Stomach (tissue), 9 donors: ENCODE measurements around the gene CHTF18. TPM values are rescaled to one million over a fixed set of nuclear protein-coding genes. Genes with fewer than 3 reads are reported as not detected.
"Not testable (repeated sequence)": the region's sequence is repeated elsewhere in the genome, so short reads cannot be mapped to it uniquely, and the experiment has no call there.

Experiments used
- DNase-seq, 2 donors: peaks; one replicate each; pipeline versions ENCODE4 v3.0.0 to v3.0.0-alpha.2; 2013 to 2019
- H3K27ac ChIP-seq, 5 donors: fragments of 200-600 bp in 4 of 5; sonication (generic) in 4 of 5; one replicate each; pipeline ENCODE4 v1.5.1; 2013 to 2019; ENCODE audit warnings: mild to moderate bottlenecking in 1 of 5, moderate library complexity in 1 of 5
- H3K27me3 ChIP-seq, 3 donors: fragments of 200-600 bp; sonication (generic); one replicate each; pipeline ENCODE4 v1.5.1; 2017 to 2019; ENCODE audit warnings: mixed run types in 1 of 3
- H3K36me3 ChIP-seq, 4 donors: fragments of 200-600 bp; sonication (generic); 1 replicate in 3 of 4; 2 replicates in 1 of 4; pipeline ENCODE4 v1.5.1; 2016 to 2019
- H3K4me1 ChIP-seq, 4 donors: fragments of 200-600 bp; sonication (generic); one replicate each; pipeline ENCODE4 v1.5.1; 2016 to 2019
- H3K4me3 ChIP-seq, 4 donors: fragments of 200-600 bp; sonication (generic) in 3 of 4; one replicate each; pipeline ENCODE4 v1.5.1; 2016 to 2019; ENCODE audit warnings: mild to moderate bottlenecking in 1 of 4
- H3K9me3 ChIP-seq, 4 donors: fragments of 200-600 bp; sonication (generic); one replicate each; pipeline ENCODE4 v1.5.1; 2016 to 2019
- EP300 ChIP-seq: sonication (generic); formaldehyde crosslinking; IDR thresholded peaks from one replicate; pipeline ENCODE4 v1.6.1; 2017; ENCODE audit warnings: antibody characterized with exemption
- POLR2A ChIP-seq, 4 donors: fragments of 450-650 bp; IDR thresholded peaks; one replicate each; pipeline ENCODE4 v1.6.1; 2016; ENCODE audit warnings: antibody characterized with exemption in 4 of 4, control low read depth in 2 of 4, mild to moderate bottlenecking in 1 of 4, moderate library complexity in 1 of 4
- POLR2AphosphoS5 ChIP-seq, 3 donors: sonication (generic); formaldehyde crosslinking; IDR thresholded peaks; one replicate each; pipeline ENCODE4 v1.6.1; 2016; ENCODE audit warnings: antibody characterized with exemption in 3 of 3
- WGBS, 5 donors: extraction: QIAGEN DNeasy Blood & Tissue Kit in 3 of 5; methylation state at CpG; one replicate each; pipeline versions ENCODE4 v1.1.5 to v1.1.7; 2013 to 2018; 5-methylcytosine and 5-hydroxymethylcytosine counted together
- intact Hi-C: fragments of 100-400 bp; cut with DNase I; formaldehyde crosslinking; loops from one replicate; pipeline ENCODE4 v1.15.1; 2023; ENCODE audit warnings: low total_unique reads
- polyA plus RNA-seq, 3 donors: library from polyadenylated mRNA; stranded (reverse); fragments of 200-250 nt; gene quantifications; one replicate each; pipeline ENCODE4 v1.2.3, GENCODE V29; 2013
- total RNA-seq, 5 donors: library from RNA; depleted of rRNA; stranded (reverse); fragments of >200 nt; gene quantifications; one replicate each; pipeline versions ENCODE4 v1.1.0 to v1.2.3, GENCODE V29; 2014 to 2016
- TF ChIP-seq, protein P1 (sequence below), 7 experiments: fragments of 450-650 bp in 4 of 7; fragments of 200-600 bp in 3 of 7; sonication (generic) in 3 of 7; IDR thresholded peaks; one replicate each; pipeline ENCODE4 v1.5.1; 2016 to 2019; ENCODE audit warnings: antibody characterized with exemption in 7 of 7, control low read depth in 2 of 7, mild to moderate bottlenecking in 1 of 7
- donor health status: healthy with polysubstance abuse.
- donor health status: Bipolar disorder and iron deficiency.
- donor health status: healthy.

Gene CHTF18
- total and polyA plus RNA-seq, 8 donors: 2.9 to 143 (median 21.5) TPM

DNA sequence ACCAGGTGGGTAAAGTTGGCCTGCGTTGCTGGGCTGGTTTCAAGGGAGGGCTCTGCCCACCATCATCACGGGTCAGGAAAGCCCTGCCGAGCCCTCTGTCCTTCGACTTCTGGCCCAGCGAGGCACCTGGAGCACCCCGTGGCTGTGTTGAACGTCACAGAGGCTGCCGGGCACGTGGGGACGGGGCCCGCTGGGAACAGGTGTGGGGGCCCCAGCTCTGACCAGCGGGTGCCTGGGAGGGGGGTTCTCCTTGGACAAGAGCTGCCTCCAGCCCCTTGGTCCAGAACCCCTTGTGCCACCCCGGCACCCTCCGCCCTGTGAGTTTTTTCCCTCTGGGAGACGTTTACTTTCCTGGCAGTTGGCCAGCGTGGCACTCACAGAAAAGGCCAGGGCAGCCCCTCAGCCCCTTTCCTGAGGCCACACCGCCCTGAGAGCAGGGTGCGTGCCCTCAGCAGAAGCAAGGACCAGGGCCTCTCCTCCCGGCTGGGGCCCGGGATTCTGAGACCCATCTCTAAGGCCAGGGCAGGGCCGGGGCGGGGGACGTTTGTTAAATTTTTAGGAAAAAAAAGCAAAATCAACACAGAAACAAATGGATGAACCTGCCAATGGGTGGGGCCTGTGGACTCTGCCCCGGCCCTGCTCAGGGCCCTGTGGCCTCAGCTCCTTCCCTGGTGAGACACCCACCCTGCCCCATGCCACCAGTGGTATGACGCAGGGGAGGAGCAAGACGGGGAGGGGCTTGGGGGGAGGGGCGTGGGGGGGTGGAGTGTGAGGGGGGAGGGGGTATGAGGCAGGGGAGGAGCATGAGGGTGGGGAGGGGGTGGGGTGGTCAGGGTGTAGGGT lies 43.4 kb downstream of the CHTF18 start:
- Histone ChIP-seq H3K27ac (no peak overlapping the region), H3K27me3 (peaks cover 0 to 54% (median 9%) of the 10 kb centered on the region in 3 donors), H3K4me3 (no peak overlapping the region), H3K4me1 (no peaks in the 10 kb centered on the region), H3K36me3 (no peaks in the 10 kb centered on the region), H3K9me3 (peaks cover 14 to 32% (median 20%) of the 10 kb centered on the region in 4 donors)
- no peak for DNase-seq
- TF ChIP-seq EP300: no peak
- WGBS, 5 donors: 36 to 53% (median 49%) methylated on average over 16 to 27 of the region's 27 CpGs
- intact Hi-C loops: no loop called here

DNA sequence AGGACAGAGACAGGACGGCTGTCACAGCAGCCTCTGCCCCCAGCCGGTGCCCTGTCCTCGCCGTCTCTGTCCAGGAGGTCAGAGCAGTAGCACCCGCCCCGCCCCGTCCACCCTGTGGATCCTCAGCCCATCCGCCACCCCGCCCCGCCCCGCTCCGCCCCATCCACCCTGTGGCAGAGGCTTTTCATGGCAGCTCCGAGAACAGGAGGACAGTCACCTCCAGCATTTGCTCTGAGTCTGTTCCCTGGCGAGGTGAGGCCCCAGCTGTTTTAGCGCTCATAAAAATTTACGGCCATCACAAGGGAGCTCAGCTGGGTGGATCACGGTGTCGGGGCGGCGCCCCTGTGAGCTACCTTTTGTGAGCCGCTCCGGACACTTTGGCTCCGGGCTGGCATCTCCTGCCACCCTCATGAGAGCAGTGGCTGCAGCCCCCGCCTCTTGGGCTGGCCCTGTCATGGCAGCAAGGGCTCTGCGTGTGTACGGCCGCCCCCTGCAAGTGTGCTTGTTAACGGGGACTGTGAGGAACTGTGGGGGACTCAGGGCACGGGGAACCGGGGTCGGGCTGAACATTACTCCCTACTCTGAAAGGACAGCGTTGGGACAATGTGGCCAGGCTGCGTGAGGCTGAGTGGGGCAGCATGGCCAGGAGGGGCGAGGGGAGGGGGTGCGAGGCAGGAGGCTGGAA lies 44.4 kb downstream of the CHTF18 start:
- DNase-seq: no peak
- peaks cover 16 to 40% (median 30%) of the 10 kb centered on the region in 4 donors for H3K9me3 ChIP-seq
- H3K27me3 ChIP-seq: peaks cover 0 to 46% (median 9%) of the 10 kb centered on the region in 3 donors
- 74 to 88% (median 82%) methylated on average over 26 to 35 of the region's 35 CpGs for WGBS, 5 donors
- no peaks in the 10 kb centered on the region for H3K4me1 ChIP-seq
- H3K27ac ChIP-seq: no peak overlapping the region
- intact Hi-C loops: no loop called here
- H3K36me3 ChIP-seq: no peaks in the 10 kb centered on the region
- no peak for TF ChIP-seq EP300
- H3K4me3 ChIP-seq: no peak overlapping the region

DNA sequence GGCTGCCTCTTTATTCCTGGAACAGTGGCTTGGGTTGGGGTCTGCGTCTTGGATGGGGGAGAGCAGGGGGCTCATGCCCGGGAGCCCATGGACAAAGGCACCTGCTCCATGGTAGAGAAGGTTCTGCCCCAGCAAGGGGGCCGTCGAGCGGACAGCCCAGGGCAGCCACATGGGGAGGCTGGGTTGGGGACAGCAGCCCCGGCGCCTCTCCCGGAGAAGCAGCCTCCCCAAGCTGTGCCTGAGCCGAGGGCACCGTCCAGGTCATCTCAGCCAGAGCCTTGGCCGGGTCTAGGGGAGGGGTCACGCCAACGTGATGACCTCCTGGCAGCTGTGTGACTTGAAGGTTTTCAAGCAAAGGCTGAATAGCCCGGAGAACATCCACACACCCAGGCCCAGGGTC lies 45.0 kb downstream of the CHTF18 start:
- WGBS, 5 donors: 78 to 97% (median 86%) methylated on average over 7 to 14 of the region's 14 CpGs
- no peak overlapping the region for H3K4me3 ChIP-seq
- H3K27me3 ChIP-seq: peaks cover 0 to 41% (median 9%) of the 10 kb centered on the region in 3 donors
- intact Hi-C loops: no loop called here
- H3K4me1 ChIP-seq: no peaks in the 10 kb centered on the region
- DNase-seq: no peak
- no peak overlapping the region for H3K27ac ChIP-seq
- peaks cover 16 to 40% (median 33%) of the 10 kb centered on the region in 4 donors for H3K9me3 ChIP-seq
- TF ChIP-seq, protein P1, sequence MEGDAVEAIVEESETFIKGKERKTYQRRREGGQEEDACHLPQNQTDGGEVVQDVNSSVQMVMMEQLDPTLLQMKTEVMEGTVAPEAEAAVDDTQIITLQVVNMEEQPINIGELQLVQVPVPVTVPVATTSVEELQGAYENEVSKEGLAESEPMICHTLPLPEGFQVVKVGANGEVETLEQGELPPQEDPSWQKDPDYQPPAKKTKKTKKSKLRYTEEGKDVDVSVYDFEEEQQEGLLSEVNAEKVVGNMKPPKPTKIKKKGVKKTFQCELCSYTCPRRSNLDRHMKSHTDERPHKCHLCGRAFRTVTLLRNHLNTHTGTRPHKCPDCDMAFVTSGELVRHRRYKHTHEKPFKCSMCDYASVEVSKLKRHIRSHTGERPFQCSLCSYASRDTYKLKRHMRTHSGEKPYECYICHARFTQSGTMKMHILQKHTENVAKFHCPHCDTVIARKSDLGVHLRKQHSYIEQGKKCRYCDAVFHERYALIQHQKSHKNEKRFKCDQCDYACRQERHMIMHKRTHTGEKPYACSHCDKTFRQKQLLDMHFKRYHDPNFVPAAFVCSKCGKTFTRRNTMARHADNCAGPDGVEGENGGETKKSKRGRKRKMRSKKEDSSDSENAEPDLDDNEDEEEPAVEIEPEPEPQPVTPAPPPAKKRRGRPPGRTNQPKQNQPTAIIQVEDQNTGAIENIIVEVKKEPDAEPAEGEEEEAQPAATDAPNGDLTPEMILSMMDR (IDR thresholded peaks at IDR 0.05): no peak
- TF ChIP-seq POLR2A (IDR thresholded peaks at IDR 0.05) (no peak), POLR2AphosphoS5 (IDR thresholded peaks at IDR 0.05) (no peak), EP300 (no peak)
- H3K36me3 ChIP-seq: no peaks in the 10 kb centered on the region

DNA sequence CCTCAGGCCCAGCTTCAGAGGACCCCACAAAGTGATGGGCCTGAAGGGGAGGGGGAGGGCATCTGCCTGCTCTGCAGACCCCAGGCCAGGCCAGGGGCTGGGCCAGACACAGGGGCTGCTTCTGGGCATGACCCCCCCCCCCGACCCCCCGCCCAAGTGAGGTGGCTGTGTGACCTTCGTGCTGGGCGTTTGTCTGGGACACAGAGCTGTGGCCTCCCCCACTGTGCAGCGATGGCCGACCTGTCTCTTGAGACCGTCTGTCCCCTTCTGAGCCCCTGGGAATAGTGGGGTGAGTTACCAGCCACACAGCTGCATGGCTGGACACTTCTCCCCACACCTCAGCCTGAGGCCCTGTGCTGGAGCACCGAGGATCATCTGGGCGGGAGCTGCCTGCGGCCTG lies 47.0 kb downstream of the CHTF18 start:
- Histone ChIP-seq H3K4me1 (no peaks in the 10 kb centered on the region), H3K27ac (no peak overlapping the region), H3K9me3 (peaks cover 16 to 40% (median 33%) of the 10 kb centered on the region in 4 donors), H3K27me3 (peaks cover 0 to 52% (median 12%) of the 10 kb centered on the region in 3 donors), H3K4me3 (no peak overlapping the region), H3K36me3 (no peaks in the 10 kb centered on the region)
- intact Hi-C loops: no loop called here
- WGBS, 5 donors: 86 to 96% (median 91%) methylated on average over 5 to 10 of the region's 10 CpGs
- no peak for DNase-seq
- TF ChIP-seq EP300: no peak
- TF ChIP-seq, protein P1 (IDR thresholded peaks at IDR 0.05): no peak
- TF ChIP-seq POLR2AphosphoS5 (IDR thresholded peaks at IDR 0.05): no peak
- TF ChIP-seq POLR2A (IDR thresholded peaks at IDR 0.05): no peak

DNA sequence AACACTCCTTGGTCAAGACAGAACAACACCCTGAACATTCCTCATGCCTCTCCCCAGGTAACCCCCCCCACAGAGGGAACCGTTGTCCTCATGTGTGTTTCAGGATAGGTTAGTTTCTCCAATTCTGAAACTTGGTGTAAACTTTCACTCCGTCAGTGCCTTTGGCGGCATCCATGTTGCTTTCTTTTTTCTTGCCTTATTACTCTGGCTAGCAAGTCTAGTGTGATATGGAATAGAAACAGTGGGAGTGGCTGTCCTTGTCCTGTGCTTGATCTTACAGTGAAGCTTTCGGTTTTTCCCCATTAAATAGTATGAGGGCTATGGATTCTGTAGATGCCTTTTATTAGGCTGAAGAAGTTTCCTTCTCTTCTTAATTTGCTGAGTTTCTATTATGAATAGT lies 47.8 kb downstream of the CHTF18 start:
- Histone ChIP-seq H3K36me3 (no peaks in the 10 kb centered on the region), H3K27ac (no peak overlapping the region), H3K9me3 (peaks cover 16 to 40% (median 33%) of the 10 kb centered on the region in 4 donors), H3K4me1 (no peaks in the 10 kb centered on the region), H3K27me3 (peaks cover 4 to 52% (median 17%) of the 10 kb centered on the region in 3 donors), H3K4me3 (no peak overlapping the region)
- no peak for DNase-seq
- 89 to 94% (median 91%) methylated on average over 4 of the region's 4 CpGs for WGBS, 5 donors
- no peak for TF ChIP-seq POLR2AphosphoS5 (IDR thresholded peaks at IDR 0.05)
- no peak for TF ChIP-seq EP300
- TF ChIP-seq, protein P1 (IDR thresholded peaks at IDR 0.05): no peak
- TF ChIP-seq POLR2A (IDR thresholded peaks at IDR 0.05): no peak
- intact Hi-C loops: no loop called here

DNA sequence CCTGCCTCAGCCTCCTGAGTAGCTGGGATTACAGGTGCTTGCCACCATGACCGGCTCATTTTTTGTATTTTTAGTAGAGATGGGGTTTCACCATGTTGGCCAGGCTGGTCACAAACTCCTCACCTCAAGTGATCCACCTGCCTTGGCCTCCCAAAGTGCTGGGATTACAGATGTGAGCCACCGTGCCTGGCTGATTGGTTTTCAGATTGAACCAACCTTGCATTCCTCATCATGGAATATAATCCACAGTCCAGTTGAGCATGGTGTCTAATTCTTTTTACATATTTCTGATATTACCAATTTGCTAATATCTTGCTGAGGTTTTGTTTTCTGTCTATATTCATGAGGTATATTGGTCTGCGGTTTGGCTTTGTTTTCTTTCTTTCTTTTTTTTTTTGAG lies 48.4 kb downstream of the CHTF18 start:
- H3K27ac ChIP-seq, H3K4me1 ChIP-seq, intact Hi-C loops, H3K4me3 ChIP-seq, H3K36me3 ChIP-seq, DNase-seq: not testable (repeated sequence)
- Histone ChIP-seq H3K9me3 (peaks cover 16 to 40% (median 33%) of the 10 kb centered on the region in 4 donors), H3K27me3 (peaks cover 4 to 52% (median 10%) of the 10 kb centered on the region in 3 donors)
- WGBS, 5 donors: 89 to 98% (median 92%) methylated on average over 3 of the region's 3 CpGs
